Osteoblast (primary cell): ENCODE measurements around the gene NHLH1. TPM values are rescaled to one million over a fixed set of nuclear protein-coding genes. Genes with fewer than 3 reads are reported as not detected.

Experiments
- small RNA-seq: library from RNA; depleted of rRNA; stranded (forward); fragments of <200 nt; gene quantifications from one replicate; pipeline ENCODE3, GENCODE V24; 2012
- total RNA-seq: library from RNA; depleted of rRNA; stranded (reverse); fragments of >200 nt; gene quantifications from 2 replicates; pipeline ENCODE4 v1.2.3, GENCODE V29; 2012

Gene NHLH1
- total RNA-seq, 1 donor, result not detected

Small RNAs within 50 kb of the gene (small RNA-seq; reads per million reads assigned to genes)
- gene RF00019 (not detected), gene RNU4-42P (not detected)

Other genes with a start within 250 kb of the NHLH1 start
- not detected in 2 replicates for gene ATP1A4, start 215.5 kb upstream of the NHLH1 start, total RNA-seq
- gene CASQ1, start 176.5 kb upstream of the NHLH1 start, total RNA-seq, result 0.29 and 0.36 TPM in 2 replicates
- 200 and 217 TPM in 2 replicates for gene PEA15, start 161.7 kb upstream of the NHLH1 start, total RNA-seq
- 107 and 112 TPM in 2 replicates for gene DCAF8, start 104.5 kb upstream of the NHLH1 start, total RNA-seq
- 38.0 and 43.3 TPM in 2 replicates for gene PEX19, start 81.9 kb upstream of the NHLH1 start, total RNA-seq
- 282 and 335 TPM in 2 replicates for gene COPA, start 23.8 kb upstream of the NHLH1 start, total RNA-seq
- 147 and 165 TPM in 2 replicates for gene NCSTN, start 23.7 kb upstream of the NHLH1 start, total RNA-seq
- under 0.01 TPM in 1 of 2 replicates, not detected in the other for gene VANGL2, start 33.5 kb downstream of the NHLH1 start, total RNA-seq
- gene SLAMF6, start 156.2 kb downstream of the NHLH1 start, total RNA-seq, result not detected in 2 replicates
- 0.29 and 0.36 TPM in 2 replicates for gene CD84, start 212.4 kb downstream of the NHLH1 start, total RNA-seq